ENCODE measurements around the gene NLRP3. TPM values are rescaled to one million over a fixed set of nuclear protein-coding genes. Genes with fewer than 3 reads are reported as not detected.

Gene NLRP3
- polyA plus RNA-seq, 1 of the 3 experiments (the other 2 are of a cell fraction) = 0.87 TPM

DNA sequence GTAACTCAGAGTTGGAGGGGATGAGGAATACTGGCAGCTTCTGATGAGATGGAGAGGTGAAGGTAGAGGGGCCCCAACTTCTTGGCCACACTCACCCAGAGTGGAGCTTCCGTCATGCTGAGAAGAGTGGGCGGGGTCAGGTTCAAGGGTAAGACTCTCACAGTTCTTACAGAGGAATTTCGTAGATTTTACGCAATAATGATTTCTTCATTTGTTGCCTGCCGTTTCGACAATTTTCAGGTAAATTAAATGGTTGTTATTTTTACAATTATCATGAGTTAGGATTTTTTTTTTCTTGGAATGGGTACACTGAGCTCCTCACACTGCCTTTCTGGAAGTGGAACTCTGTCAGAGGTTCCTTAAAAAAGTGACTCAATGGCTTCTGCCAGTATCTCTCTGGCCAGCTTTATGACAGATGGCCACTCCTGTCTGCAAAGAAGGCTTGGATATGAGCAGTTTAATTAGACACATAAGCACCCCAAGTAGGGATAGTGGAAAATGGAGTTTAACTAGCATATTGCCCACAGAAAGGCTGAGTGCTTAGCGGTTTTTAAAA is 13.8 kb upstream of the NLRP3 start (continued):
- TF ChIP-seq, protein P1, sequence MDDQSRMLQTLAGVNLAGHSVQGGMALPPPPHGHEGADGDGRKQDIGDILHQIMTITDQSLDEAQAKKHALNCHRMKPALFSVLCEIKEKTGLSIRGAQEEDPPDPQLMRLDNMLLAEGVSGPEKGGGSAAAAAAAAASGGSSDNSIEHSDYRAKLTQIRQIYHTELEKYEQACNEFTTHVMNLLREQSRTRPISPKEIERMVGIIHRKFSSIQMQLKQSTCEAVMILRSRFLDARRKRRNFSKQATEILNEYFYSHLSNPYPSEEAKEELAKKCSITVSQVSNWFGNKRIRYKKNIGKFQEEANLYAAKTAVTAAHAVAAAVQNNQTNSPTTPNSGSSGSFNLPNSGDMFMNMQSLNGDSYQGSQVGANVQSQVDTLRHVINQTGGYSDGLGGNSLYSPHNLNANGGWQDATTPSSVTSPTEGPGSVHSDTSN (IDR thresholded peaks at IDR 0.05) = no peak
- TF ChIP-seq JUND (IDR thresholded peaks at IDR 0.05) = no peak
- no peak for TF ChIP-seq TCF12 (IDR thresholded peaks at IDR 0.05)
- TF ChIP-seq, protein P2, sequence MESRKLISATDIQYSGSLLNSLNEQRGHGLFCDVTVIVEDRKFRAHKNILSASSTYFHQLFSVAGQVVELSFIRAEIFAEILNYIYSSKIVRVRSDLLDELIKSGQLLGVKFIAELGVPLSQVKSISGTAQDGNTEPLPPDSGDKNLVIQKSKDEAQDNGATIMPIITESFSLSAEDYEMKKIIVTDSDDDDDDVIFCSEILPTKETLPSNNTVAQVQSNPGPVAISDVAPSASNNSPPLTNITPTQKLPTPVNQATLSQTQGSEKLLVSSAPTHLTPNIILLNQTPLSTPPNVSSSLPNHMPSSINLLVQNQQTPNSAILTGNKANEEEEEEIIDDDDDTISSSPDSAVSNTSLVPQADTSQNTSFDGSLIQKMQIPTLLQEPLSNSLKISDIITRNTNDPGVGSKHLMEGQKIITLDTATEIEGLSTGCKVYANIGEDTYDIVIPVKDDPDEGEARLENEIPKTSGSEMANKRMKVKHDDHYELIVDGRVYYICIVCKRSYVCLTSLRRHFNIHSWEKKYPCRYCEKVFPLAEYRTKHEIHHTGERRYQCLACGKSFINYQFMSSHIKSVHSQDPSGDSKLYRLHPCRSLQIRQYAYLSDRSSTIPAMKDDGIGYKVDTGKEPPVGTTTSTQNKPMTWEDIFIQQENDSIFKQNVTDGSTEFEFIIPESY (IDR thresholded peaks at IDR 0.05; ENCODE audit: borderline replicate concordance, low read depth) = no peak
- TF ChIP-seq, protein P3, sequence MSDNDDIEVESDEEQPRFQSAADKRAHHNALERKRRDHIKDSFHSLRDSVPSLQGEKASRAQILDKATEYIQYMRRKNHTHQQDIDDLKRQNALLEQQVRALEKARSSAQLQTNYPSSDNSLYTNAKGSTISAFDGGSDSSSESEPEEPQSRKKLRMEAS (IDR thresholded peaks at IDR 0.05; ENCODE audit: low read depth) = no peak

DNA sequence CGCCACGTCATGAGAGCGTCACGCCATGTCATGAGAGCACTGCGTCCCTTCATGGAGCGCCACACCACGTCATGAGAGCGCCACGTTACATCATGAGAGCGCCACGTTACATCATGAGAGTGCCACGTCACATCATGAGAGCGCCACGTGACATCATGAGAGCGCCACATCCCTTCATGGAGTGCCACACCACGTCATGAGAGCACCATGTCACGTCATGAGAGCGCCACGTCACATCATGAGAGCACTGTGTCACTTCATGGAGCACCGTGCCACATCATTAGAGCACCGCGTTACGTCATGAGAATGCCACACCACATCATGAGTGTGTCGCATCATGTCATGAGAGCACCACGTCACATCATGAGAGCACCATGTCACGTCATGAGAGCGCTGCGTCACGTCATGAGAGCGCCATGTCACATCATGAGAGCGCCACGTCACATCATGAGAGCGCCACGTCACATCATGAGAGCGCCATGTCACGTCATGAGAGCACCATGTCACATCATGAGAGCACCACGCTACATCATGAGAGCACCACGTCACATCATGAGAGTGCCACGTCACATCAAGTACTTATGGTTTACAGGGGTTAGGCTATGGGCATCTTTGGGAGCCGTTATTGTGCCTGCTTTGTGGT is 9.8 kb upstream of the NLRP3 start:
- WGBS (ENCODE audit: low lambda C conversion rate) = 67% methylated on average over 30 of the region's 40 CpGs
- Histone ChIP-seq H3K27me3 (ENCODE audit: insufficient read depth) (no peaks in the 10 kb centered on the region), H3K4me2 (no peak overlapping the region), H3K79me2 (ENCODE audit: insufficient read depth) (no peaks in the 10 kb centered on the region), H3K4me1 (ENCODE audit: control insufficient read depth in 1 of 2, insufficient read depth in 2 of 2, low read depth in 1 of 2, low read length in 1 of 2) (no peaks in the 10 kb centered on the region), H3K36me3 (replicated peaks in 1 of 2; ENCODE audit: control insufficient read depth in 1 of 2, insufficient read depth in 2 of 2, low read length in 1 of 2) (no peaks in the 10 kb centered on the region), H4K20me1 (ENCODE audit: insufficient read depth) (no peaks in the 10 kb centered on the region), H3K9me2 (no peaks in the 10 kb centered on the region), H3K4me3 (ENCODE audit: low read depth in 2 of 2, low read length in 1 of 2) (no peak overlapping the region), H3F3A (replicated peaks; ENCODE audit: insufficient read depth) (peaks cover 5% of the 10 kb centered on the region), H3K9ac (no peak overlapping the region), H2AFZ (ENCODE audit: low read depth) (no peak overlapping the region), H3K27ac (ENCODE audit: low read depth in 2 of 2, low read length in 1 of 2) (no peak overlapping the region), H3K9me3 (no peaks in the 10 kb centered on the region)
- TF ChIP-seq JUND (IDR thresholded peaks at IDR 0.05) (no peak), TAF1 (IDR thresholded peaks at IDR 0.05; ENCODE audit: borderline replicate concordance, low read depth, low read length) (no peak), POLR2AphosphoS5 (IDR thresholded peaks at IDR 0.05; ENCODE audit: low read depth, low read length) (no peak), NFIC (IDR thresholded peaks at IDR 0.05; ENCODE audit: borderline replicate concordance) (no peak), GABPA (IDR thresholded peaks at IDR 0.05; ENCODE audit: low read depth) (no peak), RFX5 (IDR thresholded peaks at IDR 0.05; ENCODE audit: low read length) (no peak), FOSL2 (IDR thresholded peaks at IDR 0.05; ENCODE audit: borderline replicate concordance, low read depth) (no peak), MXI1 (IDR thresholded peaks at IDR 0.05; ENCODE audit: low read depth, low read length) (no peak), RXRA (IDR thresholded peaks at IDR 0.05; ENCODE audit: borderline replicate concordance, low read depth) (no peak), FOXM1 (IDR thresholded peaks at IDR 0.05; ENCODE audit: low read depth) (no peak), SIN3A (IDR thresholded peaks at IDR 0.05; ENCODE audit: borderline replicate concordance, low read depth, low read length) (no peak)
- TF ChIP-seq, protein P1 (IDR thresholded peaks at IDR 0.05) = no peak
- TF ChIP-seq, protein P4, sequence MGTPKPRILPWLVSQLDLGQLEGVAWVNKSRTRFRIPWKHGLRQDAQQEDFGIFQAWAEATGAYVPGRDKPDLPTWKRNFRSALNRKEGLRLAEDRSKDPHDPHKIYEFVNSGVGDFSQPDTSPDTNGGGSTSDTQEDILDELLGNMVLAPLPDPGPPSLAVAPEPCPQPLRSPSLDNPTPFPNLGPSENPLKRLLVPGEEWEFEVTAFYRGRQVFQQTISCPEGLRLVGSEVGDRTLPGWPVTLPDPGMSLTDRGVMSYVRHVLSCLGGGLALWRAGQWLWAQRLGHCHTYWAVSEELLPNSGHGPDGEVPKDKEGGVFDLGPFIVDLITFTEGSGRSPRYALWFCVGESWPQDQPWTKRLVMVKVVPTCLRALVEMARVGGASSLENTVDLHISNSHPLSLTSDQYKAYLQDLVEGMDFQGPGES (IDR thresholded peaks at IDR 0.05; ENCODE audit: low read depth, low read length) = no peak
- TF ChIP-seq, protein P2 (IDR thresholded peaks at IDR 0.05; ENCODE audit: borderline replicate concordance, low read depth) = no peak
- TF ChIP-seq, protein P3 (IDR thresholded peaks at IDR 0.05; ENCODE audit: low read depth) = no peak
- TF ChIP-seq, protein P5, sequence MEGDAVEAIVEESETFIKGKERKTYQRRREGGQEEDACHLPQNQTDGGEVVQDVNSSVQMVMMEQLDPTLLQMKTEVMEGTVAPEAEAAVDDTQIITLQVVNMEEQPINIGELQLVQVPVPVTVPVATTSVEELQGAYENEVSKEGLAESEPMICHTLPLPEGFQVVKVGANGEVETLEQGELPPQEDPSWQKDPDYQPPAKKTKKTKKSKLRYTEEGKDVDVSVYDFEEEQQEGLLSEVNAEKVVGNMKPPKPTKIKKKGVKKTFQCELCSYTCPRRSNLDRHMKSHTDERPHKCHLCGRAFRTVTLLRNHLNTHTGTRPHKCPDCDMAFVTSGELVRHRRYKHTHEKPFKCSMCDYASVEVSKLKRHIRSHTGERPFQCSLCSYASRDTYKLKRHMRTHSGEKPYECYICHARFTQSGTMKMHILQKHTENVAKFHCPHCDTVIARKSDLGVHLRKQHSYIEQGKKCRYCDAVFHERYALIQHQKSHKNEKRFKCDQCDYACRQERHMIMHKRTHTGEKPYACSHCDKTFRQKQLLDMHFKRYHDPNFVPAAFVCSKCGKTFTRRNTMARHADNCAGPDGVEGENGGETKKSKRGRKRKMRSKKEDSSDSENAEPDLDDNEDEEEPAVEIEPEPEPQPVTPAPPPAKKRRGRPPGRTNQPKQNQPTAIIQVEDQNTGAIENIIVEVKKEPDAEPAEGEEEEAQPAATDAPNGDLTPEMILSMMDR (IDR thresholded peaks at IDR 0.05) = no peak
- ChIA-PET POLR2A (no interaction called here), CTCF (interaction anchor here (1.4 kb wide), 1 partner anchor 16 kb away, joined by 4 read pairs; no protein-coding TSS in a partner anchor)
- no peak for DNase-seq

All from SK-N-SH (cell line).